Stimulated activated CD4-positive, alpha-beta T cell treated with anti-CD3 and anti-CD28 coated beads, Interleukin-15, amount 100 ng/mL, for 24 hours (primary cell): Measurements from ENCODE around the gene KATNBL1.
A peak's percentile ranks its signal among the peaks of the same experiment; 100 is the strongest.

Experiments
- DNase-seq: peaks from one replicate; pipeline ENCODE4 v3.0.0-alpha.2; 2020

KATNBL1 gene, protein sequence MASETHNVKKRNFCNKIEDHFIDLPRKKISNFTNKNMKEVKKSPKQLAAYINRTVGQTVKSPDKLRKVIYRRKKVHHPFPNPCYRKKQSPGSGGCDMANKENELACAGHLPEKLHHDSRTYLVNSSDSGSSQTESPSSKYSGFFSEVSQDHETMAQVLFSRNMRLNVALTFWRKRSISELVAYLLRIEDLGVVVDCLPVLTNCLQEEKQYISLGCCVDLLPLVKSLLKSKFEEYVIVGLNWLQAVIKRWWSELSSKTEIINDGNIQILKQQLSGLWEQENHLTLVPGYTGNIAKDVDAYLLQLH

GRCh38 chr15:34209421-34210282, at the start of gene KATNBL1:
KATNBL1 (minus strand) TSS chr15:34210096; CDS start chr15:34163676, 46,420 bp downstream.
- DNase-seq: peak; percentile 99

DNA sequence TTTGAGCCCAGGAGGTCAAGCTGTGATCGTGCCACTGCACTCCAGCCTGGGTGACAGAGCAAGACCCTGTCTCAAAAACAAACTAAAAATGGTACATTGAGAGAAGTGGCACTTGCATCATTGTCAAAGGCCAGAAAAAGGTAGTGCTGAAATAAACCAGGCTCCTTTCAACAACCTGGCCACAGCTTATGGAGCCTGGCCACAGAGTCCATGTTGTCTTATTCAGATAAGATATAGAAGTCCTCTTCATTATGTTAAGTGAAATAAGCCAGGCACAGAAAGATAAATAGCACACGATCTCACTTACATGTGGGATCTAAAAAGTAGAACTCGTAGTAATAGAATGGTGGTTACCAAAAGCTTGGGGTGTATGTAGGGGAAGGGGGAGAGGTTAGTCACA, 49.7 kb upstream of the KATNBL1 start:
- DNase-seq: no peak

- DNase-seq: no peak
Measured at GRCh38 chr15:34258151-34258550, 48.3 kb upstream of the KATNBL1 start.

GRCh38 chr15:34252545-34252944, 42.6 kb upstream of the KATNBL1 start:
- DNase-seq: no peak

DNA sequence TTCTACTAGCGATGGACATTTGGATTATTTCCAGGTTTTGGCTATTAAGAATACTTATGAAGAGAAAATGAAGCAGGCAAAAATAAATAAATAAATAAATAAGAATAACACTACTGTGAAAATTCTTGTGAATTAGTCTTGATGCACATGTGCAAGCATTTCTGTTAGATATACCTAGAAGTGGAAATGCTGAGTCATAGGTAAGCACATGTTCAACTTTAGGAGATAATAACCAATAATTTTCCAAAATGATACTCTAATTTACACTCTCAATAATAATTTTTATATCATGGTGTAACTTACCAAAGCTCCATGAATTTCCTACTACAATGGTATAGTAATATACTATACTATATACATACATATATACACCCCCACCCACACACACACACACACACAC, 38.3 kb upstream of the KATNBL1 start:
- no peak for DNase-seq

DNA sequence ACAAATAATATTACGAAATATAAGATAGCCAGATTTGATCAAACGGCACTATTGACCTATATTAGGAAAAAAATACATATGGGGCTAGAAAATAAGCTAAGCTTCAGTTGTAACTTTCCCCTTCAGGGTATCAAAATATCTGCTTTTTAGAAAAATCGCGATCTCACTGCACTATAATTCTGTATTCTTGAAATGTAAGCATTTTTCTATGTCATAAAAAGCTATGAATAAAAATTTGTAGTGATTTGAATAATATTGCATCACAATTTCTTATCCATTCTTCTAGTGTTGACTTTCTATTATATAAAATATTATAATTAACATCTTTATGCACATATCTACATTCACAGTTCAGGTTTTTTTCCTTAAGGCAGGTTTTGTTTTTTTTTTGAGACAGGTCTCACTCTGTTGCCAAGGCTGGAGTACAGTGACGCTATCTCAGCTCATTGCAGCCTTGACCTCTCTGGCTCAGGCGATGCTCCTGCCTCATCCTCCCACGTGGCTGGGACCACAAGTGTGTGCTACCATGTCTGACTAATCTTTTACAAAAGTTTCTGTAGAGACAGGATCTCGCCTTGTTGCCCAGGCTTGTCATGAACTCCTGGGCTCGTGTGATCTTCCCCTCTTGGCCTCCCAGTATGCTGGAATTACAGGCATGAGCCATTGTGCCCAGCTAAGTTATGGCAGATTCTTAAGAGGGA, 36.5 kb upstream of the KATNBL1 start:
- DNase-seq: no peak

DNA sequence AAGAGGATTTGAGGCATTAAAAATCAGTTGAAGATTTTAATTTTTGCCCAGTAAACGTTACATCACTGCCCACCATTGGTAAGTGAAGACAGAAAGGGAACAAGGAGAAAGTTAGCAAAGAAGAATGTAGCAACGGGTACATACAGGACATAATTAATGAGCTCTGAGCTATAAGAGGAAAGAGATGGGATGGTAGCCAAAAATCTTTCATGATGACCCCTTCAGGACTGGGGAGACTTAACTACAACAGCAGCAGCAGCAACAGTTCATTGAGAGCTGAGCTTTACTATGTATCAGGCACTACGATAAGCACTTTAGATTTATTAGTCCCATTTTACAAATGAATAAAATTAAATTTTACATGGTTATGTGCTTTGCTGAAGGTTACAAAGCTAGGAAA, 33.3 kb upstream of the KATNBL1 start:
- no peak for DNase-seq

DNA sequence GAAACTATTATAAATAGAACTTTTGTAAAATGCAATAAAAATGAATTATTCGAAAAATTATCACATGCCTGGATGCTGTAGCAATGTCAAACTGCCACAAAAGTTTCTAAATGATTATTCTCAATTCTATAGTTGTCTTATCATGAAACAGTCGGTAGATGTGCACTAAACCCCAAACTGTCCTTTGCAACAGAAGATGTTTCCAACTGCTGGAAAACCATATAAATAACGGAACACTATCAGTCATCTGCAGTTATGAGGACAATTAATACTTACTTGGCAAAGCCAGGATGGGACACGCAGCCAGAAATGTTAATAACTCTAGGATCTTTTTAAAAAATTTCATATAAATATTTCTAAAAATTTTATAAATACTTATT, 32.4 kb upstream of the KATNBL1 start:
- no peak for DNase-seq

- DNase-seq: peak; percentile 22
Measured at GRCh38 chr15:34241376-34242330, 31.8 kb upstream of the KATNBL1 start.

DNA sequence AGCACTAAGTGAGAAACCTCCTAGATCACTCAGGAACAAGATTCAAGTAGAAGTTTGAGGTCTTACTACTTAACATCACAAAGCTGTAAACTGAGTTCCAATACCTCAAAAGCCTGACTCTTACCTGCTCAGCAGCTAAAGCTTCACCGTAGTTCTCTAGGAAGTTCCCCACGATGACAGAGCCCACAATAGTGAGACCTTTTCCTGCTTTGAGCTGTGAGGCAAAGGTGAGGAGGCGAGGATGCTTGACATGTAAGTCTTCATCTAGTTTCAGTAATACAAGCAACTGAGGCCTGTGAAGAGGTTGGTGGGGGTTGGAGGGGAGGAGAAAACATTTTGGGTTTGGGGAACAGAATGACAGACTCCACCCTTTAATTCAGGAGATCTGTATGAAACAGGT, 30.6 kb upstream of the KATNBL1 start:
- peak; percentile 24 for DNase-seq

GRCh38 chr15:34239151-34239808, 29.4 kb upstream of the KATNBL1 start:
- DNase-seq: peak; percentile 64

DNA sequence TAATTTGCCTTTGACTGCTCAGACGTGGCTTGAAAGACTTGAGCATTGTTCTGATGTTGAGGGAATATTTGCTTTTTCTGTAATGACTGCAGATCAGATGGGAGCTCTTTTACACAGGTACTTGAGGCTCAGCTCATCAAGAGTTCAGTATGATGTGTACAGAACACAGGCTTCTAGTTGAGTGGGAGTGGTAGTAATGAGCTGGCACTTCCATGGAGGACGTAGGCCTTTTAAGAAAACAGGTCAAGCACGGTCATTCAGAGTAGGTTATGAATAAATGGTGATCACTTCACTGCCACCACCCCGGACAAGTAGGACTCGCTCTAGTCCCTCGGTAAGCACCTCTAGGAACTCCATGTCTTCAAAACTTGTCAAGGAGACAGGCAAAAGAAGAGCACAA, 23.7 kb upstream of the KATNBL1 start:
- DNase-seq: no peak

DNA sequence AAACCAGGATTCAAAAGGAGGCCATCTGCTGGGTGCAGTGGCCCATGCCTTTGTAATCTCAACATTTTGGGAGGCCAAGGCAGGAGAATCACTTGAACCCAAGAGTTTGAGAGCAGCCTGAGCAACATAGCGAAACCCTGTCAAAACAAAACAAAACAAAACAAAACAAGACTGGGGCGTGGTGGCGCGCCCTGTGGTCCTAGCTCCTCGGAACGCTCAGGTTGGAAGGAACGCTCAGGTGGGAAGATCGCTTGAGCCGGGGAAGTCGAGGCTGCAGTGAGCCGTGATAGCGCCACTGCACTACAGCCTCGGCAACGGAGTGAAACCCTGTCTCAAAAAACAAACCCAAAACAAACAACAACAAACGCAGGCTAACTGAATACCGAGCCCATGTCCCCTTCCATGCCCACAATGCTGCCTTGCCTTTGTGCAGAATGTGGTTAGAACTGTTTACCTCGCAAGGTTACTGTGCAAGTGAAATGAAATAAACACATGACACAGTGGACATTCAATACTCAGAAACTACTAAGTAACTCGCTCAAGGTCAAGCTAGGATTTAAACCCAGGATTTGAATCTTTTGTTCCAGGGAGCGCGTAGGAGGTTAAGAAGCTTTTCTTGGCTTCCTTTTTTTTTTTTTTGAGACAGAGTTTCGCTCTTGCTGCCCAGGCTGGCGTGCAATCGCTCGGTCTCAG, 14.2 kb upstream of the KATNBL1 start:
- no peak for DNase-seq

DNA sequence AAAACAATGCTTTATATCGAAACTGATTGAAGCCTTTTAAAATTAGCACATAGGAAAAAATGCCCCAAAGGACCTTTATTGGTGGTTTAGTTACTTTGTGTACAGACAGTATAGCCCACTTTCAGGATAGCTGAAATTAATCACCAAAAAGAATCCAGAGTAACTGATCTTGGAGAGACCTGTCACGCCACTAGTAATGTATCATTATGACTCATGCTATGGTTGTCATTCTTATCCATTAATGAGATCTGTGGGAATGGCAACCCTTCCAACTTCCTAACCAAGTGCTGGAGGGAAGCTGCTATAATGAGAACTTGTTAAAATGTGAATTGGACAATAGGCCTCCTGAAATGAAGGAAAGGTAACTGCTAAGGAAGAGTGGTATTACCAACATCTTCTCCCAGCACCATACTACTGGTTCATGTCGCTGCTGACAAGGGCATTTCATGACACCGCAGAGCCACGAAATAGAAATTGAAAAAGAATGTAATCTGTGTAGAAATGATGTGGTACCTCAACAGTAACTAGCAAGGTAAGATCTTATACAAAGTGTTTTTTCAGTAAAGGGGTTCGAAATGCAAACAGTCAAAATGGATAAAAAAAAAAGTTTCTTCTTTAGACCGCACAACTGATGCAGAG, 7.8 kb upstream of the KATNBL1 start:
- no peak for DNase-seq

DNA sequence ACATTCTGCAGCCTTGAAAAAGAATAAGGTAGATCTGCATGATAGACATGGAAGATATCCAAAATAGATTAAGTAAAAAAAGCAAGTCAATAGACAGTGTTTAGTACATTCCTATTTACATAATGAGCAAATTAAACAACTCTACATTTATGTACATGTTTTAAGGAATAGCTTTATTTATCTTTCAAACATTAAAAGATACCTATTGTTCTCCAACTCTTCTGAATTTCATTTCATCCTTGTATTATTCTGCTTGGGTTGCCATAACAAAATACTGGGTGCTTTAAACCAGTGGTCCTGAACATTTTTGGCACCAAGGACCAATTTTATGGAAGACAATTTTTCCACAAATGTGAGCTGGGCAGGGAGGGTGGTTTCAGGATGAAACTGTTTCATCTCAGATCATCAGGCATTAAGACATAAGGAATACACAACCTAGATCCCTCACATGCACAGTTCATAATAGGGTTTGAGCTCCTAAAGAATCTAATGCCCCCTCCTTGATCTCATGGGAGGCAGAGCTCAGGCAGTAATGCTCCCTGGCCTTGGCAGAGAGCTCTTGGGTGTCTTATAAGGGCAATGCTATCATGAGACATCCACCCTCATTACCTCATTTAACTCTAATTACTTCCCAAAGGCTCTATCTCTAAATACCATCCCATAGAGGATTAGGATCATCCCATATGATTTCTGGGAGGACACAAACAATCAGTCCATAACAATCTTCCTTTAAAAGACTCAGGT, 6.8 kb upstream of the KATNBL1 start:
- no peak for DNase-seq

DNA sequence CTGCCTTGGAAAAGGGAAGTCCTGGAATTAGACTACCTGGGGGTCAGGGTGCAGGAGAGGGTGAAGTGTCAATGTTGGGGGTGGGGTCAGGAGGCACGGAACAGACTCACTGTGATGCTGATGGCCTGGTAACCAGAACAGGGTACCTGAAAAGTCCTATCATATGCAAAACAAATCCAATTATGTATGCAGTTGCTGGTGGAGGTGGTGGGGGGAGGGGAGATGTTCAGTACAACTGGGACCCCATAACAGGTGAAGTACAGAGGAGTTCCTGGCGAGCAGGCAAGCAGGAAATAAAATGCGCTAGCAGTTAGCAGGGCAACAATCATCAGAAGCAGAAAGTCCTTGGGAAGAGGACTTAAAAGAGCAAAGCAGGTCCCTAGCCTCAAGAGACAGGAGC, 4.2 kb upstream of the KATNBL1 start:
- no peak for DNase-seq

DNA sequence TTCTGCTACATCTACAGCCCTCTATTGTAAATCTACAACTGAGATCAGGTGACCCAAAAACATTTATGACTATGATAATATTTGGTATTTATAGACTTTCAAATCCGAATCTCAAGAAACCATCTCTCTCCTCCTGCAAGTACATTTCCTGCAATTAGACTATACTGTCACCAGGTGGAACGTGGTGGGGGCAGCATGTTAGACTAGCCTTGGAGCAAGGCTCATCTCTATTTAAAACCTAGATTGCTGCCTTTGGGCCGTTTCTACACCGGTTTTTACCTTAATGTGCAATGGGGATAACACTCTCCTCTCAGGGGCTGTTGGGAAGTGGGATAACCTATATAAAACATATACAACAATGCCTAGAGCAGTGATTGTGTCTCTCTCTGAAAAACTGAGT, 3.8 kb upstream of the KATNBL1 start:
- no peak for DNase-seq

DNA sequence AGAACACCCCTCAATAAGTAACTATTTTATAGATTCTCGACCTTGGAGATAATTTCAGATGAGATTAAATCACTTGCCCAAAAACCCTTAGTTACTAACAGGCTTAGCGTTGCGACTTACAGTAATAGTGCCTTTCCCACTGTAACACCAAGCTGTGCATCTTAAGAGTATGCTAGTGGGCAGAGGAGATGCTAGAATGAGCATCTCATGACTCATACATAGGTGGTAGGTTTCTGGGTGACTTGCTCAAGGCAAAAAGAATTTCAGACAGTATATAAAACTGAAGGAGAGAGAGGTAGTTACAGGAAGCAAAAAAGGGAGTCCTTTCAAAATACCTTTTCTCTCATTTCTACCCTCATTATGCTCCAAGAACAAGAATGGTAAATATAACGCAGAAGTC, 3.9 kb downstream of the KATNBL1 start:
- no peak for DNase-seq

GRCh38 chr15:34203936-34204335, 6.0 kb downstream of the KATNBL1 start:
- DNase-seq: no peak

GRCh38 chr15:34203305-34203704, 6.6 kb downstream of the KATNBL1 start:
- no peak for DNase-seq
